Skeletal muscle cell (primary cell): ENCODE data around the gene CDON.

Source experiments
- DNase-seq: peaks from one replicate; pipeline ENCODE4 v3.0.0-alpha.2; 2010; ENCODE audit warnings: low read depth
- H3K4me3 ChIP-seq: 2 replicates; pipeline ENCODE4 v1.5.1; 2011; ENCODE audit warnings: low read depth, mild to moderate bottlenecking, control low read depth, low read length, moderate library complexity

CDON gene

GRCh38 chr11:125910226-125910849 is 152.3 kb downstream of the CDON start:
- no peak overlapping the region for H3K4me3 ChIP-seq
- DNase-seq: no peak
